Esophagus muscularis mucosa (tissue), 4 donors: ENCODE data around the gene SMIM33. TPM values are rescaled to one million over a fixed set of nuclear protein-coding genes. Genes with fewer than 3 reads are reported as not detected.

Experiments
- DNase-seq: peaks from one replicate; pipeline ENCODE4 v3.0.0-alpha.2; 2017; ENCODE audit errors: extremely low spot score
- H3K27ac ChIP-seq, 4 donors: fragments of 200-600 bp; sonication (generic); replicated peaks in 1 of 4; 1 replicate in 3 of 4; 2 replicates in 1 of 4; pipeline ENCODE4 v1.5.1; 2016 to 2019; ENCODE audit warnings: mild to moderate bottlenecking in 1 of 4
- H3K27me3 ChIP-seq, 4 donors: fragments of 200-600 bp; sonication (generic); one replicate each; pipeline versions ENCODE4 v1.5.1 to v1.6.0; 2016 to 2019
- H3K36me3 ChIP-seq, 4 donors: fragments of 200-600 bp; sonication (generic); one replicate each; pipeline ENCODE4 v1.5.1; 2016 to 2019
- H3K4me1 ChIP-seq, 4 donors: fragments of 200-600 bp; sonication (generic); one replicate each; pipeline ENCODE4 v1.5.1; 2016 to 2019
- H3K4me3 ChIP-seq, 4 donors: fragments of 200-600 bp; sonication (generic); 1 replicate in 2 of 4; 2 replicates in 2 of 4; pipeline ENCODE4 v1.5.1; 2016 to 2019; ENCODE audit warnings: mild to moderate bottlenecking in 4 of 4, moderate library complexity in 1 of 4
- H3K9me3 ChIP-seq, 4 donors: fragments of 200-600 bp; sonication (generic); 1 replicate in 3 of 4; 2 replicates in 1 of 4; pipeline ENCODE4 v1.5.1; 2016 to 2019
- EP300 ChIP-seq: sonication (generic); formaldehyde crosslinking; IDR thresholded peaks from one replicate; pipeline ENCODE4 v1.6.1; 2017; ENCODE audit warnings: antibody characterized with exemption
- POLR2A ChIP-seq: fragments of 450-650 bp; IDR thresholded peaks from one replicate; pipeline ENCODE4 v1.6.1; 2017; ENCODE audit warnings: antibody characterized with exemption, moderate library complexity, mild to moderate bottlenecking, low read depth
- POLR2AphosphoS5 ChIP-seq, 2 donors: sonication (generic); formaldehyde crosslinking; IDR thresholded peaks; one replicate each; pipeline ENCODE4 v1.6.1; 2017; ENCODE audit warnings: antibody characterized with exemption in 2 of 2
- WGBS: methylation state at CpG from one replicate; pipeline ENCODE4 v1.1.5; 2018; 5-methylcytosine and 5-hydroxymethylcytosine counted together
- intact Hi-C: fragments of 100-400 bp; cut with DNase I; formaldehyde crosslinking; loops from one replicate; pipeline ENCODE4 v1.15.1; 2023
- total RNA-seq, 4 donors: library from RNA; depleted of rRNA; stranded (reverse); fragments of >200 nt; gene quantifications; one replicate each; pipeline versions ENCODE4 v1.1.0 to v1.2.1, GENCODE V29; 2016
- TF ChIP-seq, protein P1 (sequence below), 3 experiments: fragments of 200-600 bp in 2 of 3; fragments of 450-650 bp in 1 of 3; sonication (generic) in 2 of 3; IDR thresholded peaks; one replicate each; pipeline ENCODE4 v1.5.1; 2017 to 2019; ENCODE audit warnings: antibody characterized with exemption in 3 of 3, mild to moderate bottlenecking in 2 of 3, moderate library complexity in 1 of 3

Gene SMIM33
- total RNA-seq, 4 donors from 2014 or later = not detected

- no peaks in the 10 kb centered on the region for H3K27me3 ChIP-seq
- H3K4me3 ChIP-seq = no peak overlapping the region
- no peaks in the 10 kb centered on the region for H3K9me3 ChIP-seq
- H3K36me3 ChIP-seq = peaks cover 0 to 42% (median 0%) of the 10 kb centered on the region in 4 donors
- no peak for DNase-seq
- H3K27ac ChIP-seq = no peak overlapping the region
- TF ChIP-seq POLR2AphosphoS5 (IDR thresholded peaks at IDR 0.05) = no peak
- TF ChIP-seq POLR2A = no peak
- TF ChIP-seq EP300 = no peak
- TF ChIP-seq, protein P1, sequence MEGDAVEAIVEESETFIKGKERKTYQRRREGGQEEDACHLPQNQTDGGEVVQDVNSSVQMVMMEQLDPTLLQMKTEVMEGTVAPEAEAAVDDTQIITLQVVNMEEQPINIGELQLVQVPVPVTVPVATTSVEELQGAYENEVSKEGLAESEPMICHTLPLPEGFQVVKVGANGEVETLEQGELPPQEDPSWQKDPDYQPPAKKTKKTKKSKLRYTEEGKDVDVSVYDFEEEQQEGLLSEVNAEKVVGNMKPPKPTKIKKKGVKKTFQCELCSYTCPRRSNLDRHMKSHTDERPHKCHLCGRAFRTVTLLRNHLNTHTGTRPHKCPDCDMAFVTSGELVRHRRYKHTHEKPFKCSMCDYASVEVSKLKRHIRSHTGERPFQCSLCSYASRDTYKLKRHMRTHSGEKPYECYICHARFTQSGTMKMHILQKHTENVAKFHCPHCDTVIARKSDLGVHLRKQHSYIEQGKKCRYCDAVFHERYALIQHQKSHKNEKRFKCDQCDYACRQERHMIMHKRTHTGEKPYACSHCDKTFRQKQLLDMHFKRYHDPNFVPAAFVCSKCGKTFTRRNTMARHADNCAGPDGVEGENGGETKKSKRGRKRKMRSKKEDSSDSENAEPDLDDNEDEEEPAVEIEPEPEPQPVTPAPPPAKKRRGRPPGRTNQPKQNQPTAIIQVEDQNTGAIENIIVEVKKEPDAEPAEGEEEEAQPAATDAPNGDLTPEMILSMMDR (IDR thresholded peaks at IDR 0.05) = no peak
- WGBS = 96% methylated on average over 5 of the region's 5 CpGs
- peaks cover 0 to 4% (median 1%) of the 10 kb centered on the region in 4 donors for H3K4me1 ChIP-seq
- intact Hi-C loops = no loop called here
These were observed 13.6 kb upstream of the SMIM33 start for GRCh38 chr5:139457241-139457640.

GRCh38 chr5:139457653-139458306 lies 13.0 kb upstream of the SMIM33 start:
- no peak for DNase-seq
- Histone ChIP-seq H3K9me3 (no peaks in the 10 kb centered on the region), H3K4me3 (no peak overlapping the region), H3K4me1 (peaks cover 0 to 4% (median 1%) of the 10 kb centered on the region in 4 donors), H3K36me3 (peaks cover 0 to 40% (median 0%) of the 10 kb centered on the region in 4 donors), H3K27ac (no peak overlapping the region), H3K27me3 (no peaks in the 10 kb centered on the region)
- 99% methylated on average over 5 of the region's 5 CpGs for WGBS
- TF ChIP-seq, protein P1 (IDR thresholded peaks at IDR 0.05) = no peak
- no peak for TF ChIP-seq POLR2AphosphoS5 (IDR thresholded peaks at IDR 0.05)
- TF ChIP-seq EP300 = no peak
- TF ChIP-seq POLR2A = no peak
- intact Hi-C loops = no loop called here

DNA sequence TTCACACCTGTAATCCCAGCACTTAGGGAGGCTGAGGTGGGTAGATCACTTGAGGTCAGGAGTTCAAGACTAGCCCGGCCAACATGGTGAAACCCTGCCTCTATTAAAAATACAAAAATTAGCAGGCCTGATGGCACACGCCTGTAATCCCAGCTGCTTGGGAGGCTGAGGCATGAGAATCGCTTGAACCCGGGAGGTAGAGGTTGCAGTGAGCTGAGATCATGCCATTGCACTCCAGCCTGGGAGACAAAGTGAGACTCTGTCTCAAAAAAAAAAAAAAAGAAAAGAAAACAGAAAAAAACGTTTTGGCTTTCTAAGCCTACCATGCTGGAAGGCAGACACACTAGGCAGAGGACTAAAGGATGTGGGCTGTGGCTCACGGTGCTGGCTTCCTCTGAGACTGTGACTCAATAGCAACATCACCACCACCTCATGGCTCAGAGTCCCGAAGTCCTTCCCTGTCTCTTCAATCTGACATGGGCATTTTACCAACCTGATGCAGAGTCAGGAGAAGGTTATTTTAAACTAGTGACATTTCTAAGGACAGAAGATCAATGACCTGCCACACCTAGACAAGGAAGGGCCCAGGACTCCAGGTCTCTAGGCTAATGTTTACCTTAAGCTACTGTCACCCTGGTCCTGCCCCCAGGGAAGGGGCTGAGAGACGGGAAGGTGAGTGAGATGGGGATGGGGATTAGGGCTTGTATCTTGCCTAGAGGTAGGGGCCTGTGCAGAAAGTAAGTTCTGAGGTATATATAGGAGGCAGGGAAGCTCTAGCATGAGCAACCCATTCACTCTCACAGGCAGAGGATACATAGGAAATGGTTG lies 12.0 kb upstream of the SMIM33 start:
- no peak for DNase-seq
- WGBS = 58% methylated on average over 8 of the region's 8 CpGs
- peak overlapping the region; percentile 5 to 78 (median 58) for H3K27ac ChIP-seq

GRCh38 chr5:139459451-139459934 lies 11.3 kb upstream of the SMIM33 start:
- intact Hi-C loops = no loop called here
- Histone ChIP-seq H3K27me3 (no peaks in the 10 kb centered on the region), H3K9me3 (no peaks in the 10 kb centered on the region), H3K4me1 (peaks cover 0 to 4% (median 1%) of the 10 kb centered on the region in 4 donors), H3K36me3 (peaks cover 0 to 29% (median 0%) of the 10 kb centered on the region in 4 donors), H3K4me3 (no peak overlapping the region), H3K27ac (peak overlapping the region; percentile 5 to 78 (median 60))
- WGBS = 81% methylated on average over 5 of the region's 8 CpGs
- DNase-seq = no peak
- TF ChIP-seq EP300 (no peak), POLR2A (no peak), POLR2AphosphoS5 (IDR thresholded peaks at IDR 0.05) (peak; percentile 23 to 29)
- TF ChIP-seq, protein P1 (IDR thresholded peaks at IDR 0.05) = no peak

More for the DNA sequence above, 12.0 kb upstream of the SMIM33 start:
- intact Hi-C loops = no loop called here
- H3K9me3 ChIP-seq = no peaks in the 10 kb centered on the region
- TF ChIP-seq POLR2A (no peak), POLR2AphosphoS5 (IDR thresholded peaks at IDR 0.05) (no peak), EP300 (no peak)
- TF ChIP-seq, protein P1 (IDR thresholded peaks at IDR 0.05) = no peak
- H3K4me3 ChIP-seq = no peak overlapping the region
- H3K36me3 ChIP-seq = peaks cover 0 to 36% (median 0%) of the 10 kb centered on the region in 4 donors
- no peaks in the 10 kb centered on the region for H3K27me3 ChIP-seq
- H3K4me1 ChIP-seq = peaks cover 0 to 4% (median 1%) of the 10 kb centered on the region in 4 donors
